GM12878 (cell line): ENCODE data around the gene METTL3. TPM values are rescaled to one million over a fixed set of nuclear protein-coding genes. Genes with fewer than 3 reads are reported as not detected.

ENCODE experiments used
- ATAC-seq: fragments of 200-7000 bp; cut with Tn5 transposase; 3 replicates; pipeline ENCODE4 v1.9.1; 2020; ENCODE audit warnings: mild to moderate bottlenecking, moderate library complexity
- BruUV-seq: library from RNA; stranded (reverse); fragments of 400-500 nt; replicated peaks from 2 replicates; lab custom pipeline; 2021; lab: Mats Ljungman, UMichigan
- CTCF ChIA-PET: fragments of 300-600 bp; sonication (Branson Sonifier 250); formaldehyde crosslinking; extraction: SDS; loops from one replicate; lab custom pipeline; 2021; ENCODE audit warnings: inconsistent platforms; lab: Yijun Ruan, JAX
- POLR2A ChIA-PET: fragments of 350-600 bp; formaldehyde crosslinking; extraction: SDS; loops from one replicate; lab custom pipeline; 2021; ENCODE audit warnings: inconsistent platforms; lab: Charles Lee
- RAD21 ChIA-PET: fragments of 300-600 bp; sonication (Branson Sonifier 250); formaldehyde crosslinking; loops from one replicate; lab custom pipeline; 2023; ENCODE audit warnings: antibody characterized with exemption; ENCODE audit not compliant: unreplicated experiment; lab: Charles Lee
- SMC1A ChIA-PET: fragments of 300-600 bp; sonication (Branson Sonifier 250); formaldehyde crosslinking; loops from one replicate; lab custom pipeline; 2023; ENCODE audit not compliant: unreplicated experiment, uncharacterized antibody; lab: Charles Lee
- DNase-seq: peaks from one replicate; pipeline ENCODE4 v3.0.0-alpha.2; 2011; ENCODE audit warnings: low read depth, low spot score
- FAIRE-seq: peaks from 3 replicates; lab custom pipeline; 2011; peaks lifted over from hg19 to GRCh38; lab: Jason Lieb, UNC
- H2AFZ ChIP-seq: 2 replicates; pipeline ENCODE4 v1.6.0; 2011; ENCODE audit warnings: low read depth, low read length, control low read depth; ENCODE audit not compliant: control insufficient read depth
- H3K27ac ChIP-seq: 2 replicates; pipeline ENCODE4 v1.5.1; 2011; ENCODE audit warnings: control low read depth; ENCODE audit not compliant: control insufficient read depth, insufficient read depth
- H3K27me3 ChIP-seq, 2 experiments: replicated peaks in 1 of 2; 2 replicates each; pipeline versions ENCODE4 v1.6.0 to v1.6.1; 2011; ENCODE audit warnings: low read length in 1 of 2; ENCODE audit not compliant: control insufficient read depth in 2 of 2, insufficient read depth in 2 of 2
- H3K36me3 ChIP-seq, 2 experiments: 2 replicates each; pipeline ENCODE4 v1.5.1; 2011; ENCODE audit warnings: low read length in 1 of 2; ENCODE audit not compliant: control insufficient read depth in 2 of 2, insufficient read depth in 2 of 2
- H3K4me1 ChIP-seq: 2 replicates; pipeline ENCODE4 v1.6.1; 2011; ENCODE audit warnings: mild to moderate bottlenecking, low read length, moderate library complexity, mixed read lengths; ENCODE audit not compliant: control insufficient read depth, insufficient read depth
- H3K4me2 ChIP-seq: 2 replicates; pipeline ENCODE4 v1.6.0; 2011; ENCODE audit warnings: control low read depth; ENCODE audit not compliant: control insufficient read depth, insufficient read depth
- H3K4me3 ChIP-seq: fragments of 200-600 bp; sonication (generic); 2 replicates; pipeline ENCODE4 v1.5.1; 2016
- H3K79me2 ChIP-seq: 2 replicates; pipeline ENCODE4 v1.6.0; 2011; ENCODE audit warnings: low read length; ENCODE audit not compliant: control insufficient read depth, insufficient read depth
- H3K9ac ChIP-seq: 2 replicates; pipeline ENCODE4 v1.8.0; 2011; ENCODE audit warnings: low read length, control low read depth, mixed read lengths; ENCODE audit not compliant: control insufficient read depth, insufficient read depth
- H3K9me3 ChIP-seq: replicated peaks from 3 replicates; pipeline ENCODE4 v1.5.1; 2011; ENCODE audit warnings: mild to moderate bottlenecking, low read length; ENCODE audit not compliant: control insufficient read depth, insufficient read depth
- H4K20me1 ChIP-seq: 2 replicates; pipeline ENCODE4 v1.6.0; 2011; ENCODE audit not compliant: control insufficient read depth, insufficient read depth
- ATF3 ChIP-seq: IDR thresholded peaks from 2 replicates; pipeline ENCODE4 v1.6.1; 2011; ENCODE audit warnings: low read depth, mild to moderate bottlenecking, low read length, moderate library complexity, borderline replicate concordance; ENCODE audit errors: extremely low read depth
- CEBPB ChIP-seq, 2 experiments: fragments of 150-350 bp in 1 of 2; IDR thresholded peaks; 2 replicates each; pipeline ENCODE4 v1.6.1; 2012 to 2014; ENCODE audit warnings: low read depth in 2 of 2, low read length in 2 of 2, borderline replicate concordance in 1 of 2, inconsistent platforms in 1 of 2
- EZH2 ChIP-seq: IDR thresholded peaks from 2 replicates; pipeline ENCODE4 v1.6.1; 2012; ENCODE audit warnings: low read depth, mild to moderate bottlenecking, control low read depth, inconsistent platforms, low read length, borderline replicate concordance; ENCODE audit not compliant: control insufficient read depth
- FOXK2 ChIP-seq: fragments of 450-650 bp; IDR thresholded peaks from 2 replicates; pipeline ENCODE4 v1.6.1; 2017; ENCODE audit warnings: mild to moderate bottlenecking, moderate library complexity
- IKZF1 ChIP-seq: fragments of 450-650 bp; conservative IDR thresholded peaks from 2 replicates; pipeline ENCODE4 v1.6.1; 2017; ENCODE audit warnings: antibody characterized with exemption, mild to moderate bottlenecking
- NRF1 ChIP-seq: conservative IDR thresholded peaks from 2 replicates; pipeline ENCODE4 v1.6.1; 2011; ENCODE audit warnings: mild to moderate bottlenecking, low read depth, low read length, improper control_type of control experiment
- STAT3 ChIP-seq: IDR thresholded peaks from 2 replicates; pipeline ENCODE4 v1.6.1; 2011; ENCODE audit warnings: low read depth, low read length, improper control_type of control experiment
- WRNIP1 ChIP-seq: IDR thresholded peaks from 2 replicates; pipeline ENCODE4 v1.6.1; 2011; ENCODE audit warnings: low read depth, low read length, improper control_type of control experiment, borderline replicate concordance
- WGBS: methylation state at CpG from one replicate; pipeline ENCODE4 v1.1.6; 2016; ENCODE audit warnings: low lambda C conversion rate; ENCODE audit not compliant: insufficient replicate concordance, insufficient coverage; ENCODE audit errors: missing lambda C conversion rate; 5-methylcytosine and 5-hydroxymethylcytosine counted together
- in situ Hi-C: fragments of 300-500 bp; cut with MboI; formaldehyde crosslinking; loops from 9 replicates; pipeline ENCODE4 v1.14.3; 2018; ENCODE audit warnings: mixed read lengths
- intact Hi-C: fragments of 100-400 bp; cut with micrococcal nuclease; formaldehyde crosslinking; loops from one replicate; pipeline ENCODE4 v1.14.2; 2022; ENCODE audit not compliant: unreplicated experiment
- polyA plus RNA-seq, 11 experiments: library from polyadenylated mRNA; depleted of rRNA in 4 of 11; unstranded in 6 of 11; stranded (reverse) in 5 of 11; fragments of >200 nt; fragmentation: Nextera tagmentation in 4 of 11; fragmentation: Illumina TruSeq in 1 of 11; extraction: Ambion mirVana in 4 of 11; extraction: Trizol in 1 of 11; gene quantifications; 1 replicate in 1 of 11; 2 replicates in 10 of 11; pipeline versions ENCODE4 v1.2.1 to v1.2.3, GENCODE V29; 2011 to 2016; ENCODE audit warnings: inconsistent platforms in 2 of 11, missing spikeins in 2 of 11, low read depth in 1 of 11
- total RNA-seq, 4 experiments: library from RNA; depleted of rRNA in 3 of 4; stranded (reverse); fragments of >200 nt in 3 of 4; fragmentation: Illumina TruSeq in 1 of 4; extraction: Trizol in 1 of 4; gene quantifications; 2 replicates each; pipeline versions ENCODE4 v1.2.1 to v1.2.3, GENCODE V29; 2013 to 2021
- TF ChIP-seq, protein P1 (sequence below): fragments of 450-650 bp; IDR thresholded peaks from 2 replicates; pipeline ENCODE4 v1.6.1; 2017; ENCODE audit warnings: borderline replicate concordance

Gene METTL3
- total and polyA plus RNA-seq, 10 of the 15 experiments (the other 5 are each of a cell fraction or from before 2014, with no cell fraction given) = 32.8 to 165 (median 65.5) TPM

GRCh38 chr14:21537090-21537424 is 25.9 kb upstream of the METTL3 start (continued):
- TF ChIP-seq CEBPB (IDR thresholded peaks at IDR 0.05; ENCODE audit: borderline replicate concordance in 1 of 2, low read depth in 2 of 2, low read length in 2 of 2) (no peak), WRNIP1 (no peak), ATF3 (no peak), NRF1 (no peak), EZH2 (no peak)
- TF ChIP-seq, protein P1, sequence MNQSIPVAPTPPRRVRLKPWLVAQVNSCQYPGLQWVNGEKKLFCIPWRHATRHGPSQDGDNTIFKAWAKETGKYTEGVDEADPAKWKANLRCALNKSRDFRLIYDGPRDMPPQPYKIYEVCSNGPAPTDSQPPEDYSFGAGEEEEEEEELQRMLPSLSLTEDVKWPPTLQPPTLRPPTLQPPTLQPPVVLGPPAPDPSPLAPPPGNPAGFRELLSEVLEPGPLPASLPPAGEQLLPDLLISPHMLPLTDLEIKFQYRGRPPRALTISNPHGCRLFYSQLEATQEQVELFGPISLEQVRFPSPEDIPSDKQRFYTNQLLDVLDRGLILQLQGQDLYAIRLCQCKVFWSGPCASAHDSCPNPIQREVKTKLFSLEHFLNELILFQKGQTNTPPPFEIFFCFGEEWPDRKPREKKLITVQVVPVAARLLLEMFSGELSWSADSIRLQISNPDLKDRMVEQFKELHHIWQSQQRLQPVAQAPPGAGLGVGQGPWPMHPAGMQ = no peak

DNA sequence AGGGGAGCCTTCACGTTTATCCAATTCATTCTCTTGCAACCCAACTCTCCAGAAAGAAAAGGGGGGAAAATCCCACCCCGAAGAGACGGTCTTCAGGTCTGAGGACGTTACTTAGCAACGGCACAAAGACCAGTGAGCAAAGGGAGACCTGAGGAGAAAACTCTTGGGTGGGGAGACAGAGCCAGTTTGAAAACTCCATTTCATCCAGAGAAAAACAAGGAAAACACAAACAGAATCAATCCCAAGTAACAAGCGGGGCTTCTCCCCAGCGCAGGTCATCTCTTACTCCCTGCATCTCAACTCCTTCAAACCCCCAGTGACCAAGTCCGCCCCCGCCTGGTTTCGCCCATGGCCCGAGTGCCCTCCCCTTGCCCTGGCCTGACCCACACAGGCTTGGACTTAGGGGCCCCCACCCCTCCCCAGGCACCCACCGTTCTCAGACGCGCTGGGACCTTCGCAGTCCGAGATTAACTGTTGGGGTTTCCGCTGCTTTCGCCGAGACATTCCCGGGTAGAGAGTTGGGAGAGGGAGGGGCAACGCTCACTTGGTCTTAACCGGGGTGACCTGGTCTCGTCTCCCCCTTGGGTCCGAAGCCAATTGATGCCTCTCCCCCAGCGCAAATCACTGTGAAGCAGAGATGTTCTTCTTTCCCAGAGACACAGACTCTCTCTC is 25.4 kb upstream of the METTL3 start:
- Histone ChIP-seq H3K9ac (no peak overlapping the region), H3K4me3 (no peak overlapping the region), H4K20me1 (no peaks in the 10 kb centered on the region), H2AFZ (no peak overlapping the region), H3K27me3 (peaks cover 5 to 7% of the 10 kb centered on the region in 2 experiments), H3K4me2 (0 out of 2 replicates have a peak overlapping the region, but pooled peaks have one; percentile 22), H3K9me3 (no peaks in the 10 kb centered on the region), H3K27ac (no peak overlapping the region), H3K36me3 (no peaks in the 10 kb centered on the region), H3K4me1 (no peaks in the 10 kb centered on the region), H3K79me2 (no peaks in the 10 kb centered on the region)
- TF ChIP-seq FOXK2 (peak; percentile 46), STAT3 (no peak), IKZF1 (0 out of 2 replicates have a peak, but pooled peaks have one; percentile 16)
- ChIA-PET CTCF (interaction anchor here (0.8 to 2.2 kb wide), 4 partner anchors 10 to 48 kb away, joined by 3 to 10 read pairs (median 4); partner anchors contain the start of gene SALL2), POLR2A (no interaction called here), RAD21 (interaction anchor here (1.0 to 1.2 kb wide), 3 partner anchors 10 to 38 kb away, joined by 3 to 6 read pairs (median 4); partner anchors contain the start of gene SALL2), SMC1A (interaction anchor here (0.6 to 2.8 kb wide), 8 partner anchors 10 to 64 kb away, joined by 3 to 10 read pairs (median 3); partner anchors contain the start of genes METTL3 and SALL2)
- in situ Hi-C loops (no loop called here), intact Hi-C loops (no loop called here)
- no TSS peak for BruUV-seq
- 6% methylated on average over 21 of the region's 25 CpGs for WGBS
- FAIRE-seq (no peak), ATAC-seq (peak; percentile 64), DNase-seq (no peak)
